Fibroblast of lung (primary cell): Measurements from ENCODE around the gene NOL4L.

Experiments used
- CTCF ChIP-seq, 2 donors: IDR thresholded peaks in 1 of 2; conservative IDR thresholded peaks in 1 of 2; 1 replicate in 1 of 2; 2 replicates in 1 of 2; pipeline ENCODE4 v1.5.1; 2011 to 2012; ENCODE audit warnings: low read length in 2 of 2, control low read depth in 1 of 2, inconsistent platforms in 1 of 2, low read depth in 1 of 2, mild to moderate bottlenecking in 1 of 2
- EZH2 ChIP-seq: IDR thresholded peaks from 2 replicates; pipeline ENCODE4 v1.5.1; 2012; ENCODE audit warnings: low read length, control low read depth, mild to moderate bottlenecking; ENCODE audit errors: missing control alignments

- TF ChIP-seq CTCF (conservative IDR thresholded peaks at IDR 0.05 in 1 of 2, IDR thresholded peaks at IDR 0.05 in 1 of 2; ENCODE audit: low read depth in 1 of 2, low read length in 2 of 2) (no peak), EZH2 (no peak)
These were observed 76.9 kb downstream of the NOL4L start for GRCh38 chr20:32507998-32508774.
